LNCAP (cell line): ENCODE measurements around the gene ZNF10.

Experiments used
- CTCF ChIP-seq: fragments of 450-650 bp; IDR thresholded peaks from 2 replicates; pipeline ENCODE4 v1.5.1; 2017; ENCODE audit warnings: mild to moderate bottlenecking

ZNF10 gene

GRCh38 chr12:133120385-133121191 lies 9.8 kb upstream of the ZNF10 start:
- no peak for TF ChIP-seq CTCF

GRCh38 chr12:133124674-133125073 lies 5.8 kb upstream of the ZNF10 start:
- TF ChIP-seq CTCF = no peak

GRCh38 chr12:133129368-133130037 lies 924 bp upstream of the ZNF10 start:
- TF ChIP-seq CTCF = no peak

- no peak for TF ChIP-seq CTCF
Measured at GRCh38 chr12:133130808-133131128, 341 bp downstream of the ZNF10 start.

- TF ChIP-seq CTCF = no peak
Measured at GRCh38 chr12:133135747-133136146, 5.3 kb downstream of the ZNF10 start.

GRCh38 chr12:133145981-133146380 lies 15.6 kb downstream of the ZNF10 start:
- no peak for TF ChIP-seq CTCF

GRCh38 chr12:133156125-133156690 lies 25.8 kb downstream of the ZNF10 start:
- no peak for TF ChIP-seq CTCF
